Frontal cortex (tissue), 4 donors: ENCODE results near the gene MUC4. TPM values are rescaled to one million over a fixed set of nuclear protein-coding genes. Genes with fewer than 3 reads are reported as not detected.
"Not testable (repeated sequence)": the region's sequence is repeated elsewhere in the genome, so short reads cannot be mapped to it uniquely, and the experiment has no call there.

ENCODE experiments used
- DNase-seq, 2 donors: peaks; one replicate each; pipeline ENCODE4 v3.0.0; 2012; ENCODE audit warnings: low spot score in 2 of 2
- FAIRE-seq: peaks from 2 replicates; lab custom pipeline; 2012; peaks lifted over from hg19 to GRCh38; lab: Jason Lieb, UNC
- total RNA-seq: library from RNA; depleted of rRNA; stranded (reverse); fragments of >200 nt; gene quantifications from one replicate; pipeline ENCODE4 v1.2.3, GENCODE V29; 2014
- donor health status: control.
- donor health status: control.
- donor health status: control.

The MUC4 gene
- total RNA-seq, 1 donor from 2014 or later, result 0.41 TPM

GRCh38 chr3:195815169-195815771, 3.5 kb upstream of the MUC4 start:
- FAIRE-seq (no peak), DNase-seq (no peak)

- no peak for DNase-seq
- FAIRE-seq, result no peak
Measured at GRCh38 chr3:195813916-195814640, 2.3 kb upstream of the MUC4 start.

- DNase-seq (no peak), FAIRE-seq (no peak)
Measured at GRCh38 chr3:195812366-195812765, 637 bp upstream of the MUC4 start.

GRCh38 chr3:195810455-195810845, 1.3 kb downstream of the MUC4 start:
- DNase-seq (no peak), FAIRE-seq (no peak)

DNA sequence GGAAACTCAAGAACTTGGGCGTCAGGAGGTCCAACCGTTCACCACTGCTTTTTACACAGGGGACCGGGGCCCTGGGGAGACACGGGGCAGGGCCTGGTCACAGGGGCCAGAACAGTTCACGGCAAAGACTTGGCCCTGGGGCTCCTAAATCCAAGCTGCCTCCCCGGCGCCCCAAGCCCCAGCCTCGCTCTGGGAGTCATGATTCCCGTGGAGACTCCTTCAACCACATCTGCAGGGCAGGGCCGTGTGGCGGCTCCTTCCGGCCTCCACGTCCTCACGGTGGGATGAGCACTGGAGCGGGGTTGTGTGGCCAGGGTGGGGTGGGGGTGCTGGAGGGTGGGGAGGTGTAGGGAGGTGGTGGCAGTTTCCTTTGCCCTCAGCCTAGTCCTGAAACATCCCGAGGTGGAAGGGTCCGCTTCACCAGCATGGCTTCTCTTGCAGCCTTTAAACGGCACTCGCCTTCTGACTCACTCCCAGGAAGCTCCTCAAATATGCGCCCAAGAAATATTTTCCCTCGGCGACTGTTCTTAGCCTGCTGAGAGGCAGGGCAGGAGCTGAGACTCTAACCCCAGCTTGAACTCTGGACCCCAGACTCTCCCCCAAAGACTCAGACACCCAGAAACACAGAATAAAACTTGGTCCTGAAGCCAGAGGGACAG, 1.8 kb downstream of the MUC4 start:
- FAIRE-seq, result no peak
- no peak for DNase-seq

- DNase-seq (no peak), FAIRE-seq (no peak)
Measured at GRCh38 chr3:195809291-195809785, 2.4 kb downstream of the MUC4 start.

DNA sequence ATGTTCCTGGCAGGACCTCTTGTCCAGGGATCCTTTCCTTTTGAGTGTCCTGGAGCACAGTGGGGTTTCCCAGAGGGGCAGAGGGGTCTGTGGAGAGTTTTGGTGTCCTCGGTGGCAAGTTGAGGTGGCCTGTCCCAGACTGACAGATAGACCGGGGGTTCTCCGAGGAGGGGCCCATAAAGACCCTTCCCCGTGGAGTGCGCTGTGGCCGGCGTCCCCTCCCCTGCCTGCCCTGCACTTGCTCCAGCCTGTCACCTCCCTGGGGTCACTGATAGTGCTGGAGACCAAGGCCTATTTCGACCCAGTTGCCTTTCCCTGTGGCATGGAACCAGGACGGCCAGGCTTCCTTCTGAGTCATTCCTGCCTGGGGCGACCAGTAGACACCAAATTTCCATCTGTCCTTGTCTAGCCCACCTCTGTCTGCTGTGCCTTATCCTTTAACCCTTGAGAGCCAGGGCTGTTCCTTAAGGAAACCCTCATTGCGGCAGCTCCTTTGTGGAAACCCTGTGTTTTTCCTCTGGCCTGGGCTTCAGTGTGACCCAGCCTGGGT, 2.9 kb downstream of the MUC4 start:
- no peak for DNase-seq
- no peak for FAIRE-seq

- FAIRE-seq, result no peak
- DNase-seq, result no peak
Measured at GRCh38 chr3:195807681-195808121, 4.0 kb downstream of the MUC4 start.

DNA sequence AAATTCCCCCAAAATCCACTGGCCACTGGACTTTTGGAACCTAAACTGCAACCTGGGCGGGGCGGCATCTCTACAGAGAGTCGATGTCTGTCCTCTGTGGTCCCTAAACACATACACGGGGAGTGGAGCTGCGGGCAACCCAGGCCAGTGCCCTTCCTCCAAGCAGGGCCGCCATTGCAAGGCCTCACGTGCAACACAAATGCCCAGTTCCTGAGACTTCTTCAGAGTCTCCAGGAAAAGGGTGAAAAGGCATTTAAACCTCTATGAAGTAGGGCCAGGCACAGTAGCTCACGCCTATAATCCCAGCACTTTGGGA, 4.9 kb downstream of the MUC4 start:
- FAIRE-seq (no peak), DNase-seq (no peak)

DNA sequence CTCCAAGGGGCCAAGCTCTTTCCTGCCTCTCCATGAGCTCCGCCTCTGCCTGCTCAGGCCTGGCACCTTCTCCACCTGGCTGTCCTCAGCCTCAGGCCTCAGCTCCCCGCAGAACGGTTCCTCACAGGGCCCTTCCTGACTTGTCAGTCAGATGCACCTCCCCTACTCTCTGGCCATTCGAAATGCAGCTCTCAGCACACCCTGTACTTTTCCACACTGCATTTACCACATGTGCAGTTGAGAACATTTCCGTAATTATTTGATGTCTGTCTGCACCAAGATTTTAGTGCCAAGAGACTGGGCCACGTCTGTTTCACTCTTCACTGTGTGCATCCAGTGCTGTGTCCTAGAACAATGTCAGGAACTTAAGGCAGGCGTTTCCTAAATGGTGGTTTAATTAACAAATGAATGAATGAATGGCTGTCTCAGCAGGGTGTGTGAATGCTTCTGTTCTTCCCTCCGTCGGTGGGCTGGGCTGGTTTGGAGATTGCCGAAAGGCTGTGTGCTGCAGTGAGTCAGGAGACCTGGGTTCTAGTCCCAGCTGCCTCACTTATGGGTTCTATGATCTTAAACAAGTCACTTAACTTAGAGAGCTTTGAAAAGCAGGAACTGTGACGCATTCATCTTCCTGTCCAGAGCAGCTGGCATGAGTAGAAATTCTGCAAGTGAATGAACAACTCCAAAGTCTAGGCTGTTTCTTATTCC, 5.4 kb downstream of the MUC4 start:
- DNase-seq (no peak), FAIRE-seq (no peak)

DNA sequence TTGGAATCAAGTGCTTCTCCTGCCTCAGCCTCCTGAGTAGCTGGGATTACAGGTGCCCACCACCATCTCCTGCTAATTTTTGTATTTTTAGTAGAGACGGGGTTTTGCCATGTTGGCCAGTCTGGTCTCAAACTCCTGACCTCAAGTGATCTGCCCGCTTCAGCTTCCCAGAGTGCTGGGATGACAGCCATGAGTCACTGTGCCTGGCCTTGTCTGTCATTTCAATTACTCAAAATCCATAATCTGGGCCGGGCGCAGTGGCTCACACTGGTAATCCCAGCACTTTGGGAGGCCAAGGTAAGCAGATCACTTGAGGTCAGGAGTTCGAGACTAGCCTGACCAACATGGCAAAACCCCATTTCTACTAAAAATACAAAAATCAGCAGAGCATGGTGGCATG, 6.1 kb downstream of the MUC4 start:
- not testable (repeated sequence) for DNase-seq, FAIRE-seq

DNA sequence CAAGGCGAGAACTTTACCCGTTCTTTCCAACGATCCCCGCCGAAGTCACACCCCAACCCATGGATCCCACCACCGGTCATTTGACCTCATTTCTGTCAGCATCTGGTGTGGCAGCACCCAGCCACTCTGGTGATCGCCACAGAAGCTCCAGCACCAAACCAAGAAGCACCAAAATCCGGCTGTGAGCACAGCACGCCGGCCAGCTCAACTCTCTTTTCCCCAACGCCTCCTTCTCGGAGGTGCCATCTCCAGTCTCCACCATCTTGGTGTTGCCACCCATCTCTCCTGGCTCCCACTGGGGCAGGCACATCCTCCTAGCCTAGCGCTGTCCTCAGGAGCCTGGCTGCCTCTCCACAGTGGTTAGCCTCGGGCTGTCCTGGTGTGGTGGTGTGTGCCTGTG, 6.5 kb downstream of the MUC4 start:
- no peak for DNase-seq
- FAIRE-seq, result no peak

DNA sequence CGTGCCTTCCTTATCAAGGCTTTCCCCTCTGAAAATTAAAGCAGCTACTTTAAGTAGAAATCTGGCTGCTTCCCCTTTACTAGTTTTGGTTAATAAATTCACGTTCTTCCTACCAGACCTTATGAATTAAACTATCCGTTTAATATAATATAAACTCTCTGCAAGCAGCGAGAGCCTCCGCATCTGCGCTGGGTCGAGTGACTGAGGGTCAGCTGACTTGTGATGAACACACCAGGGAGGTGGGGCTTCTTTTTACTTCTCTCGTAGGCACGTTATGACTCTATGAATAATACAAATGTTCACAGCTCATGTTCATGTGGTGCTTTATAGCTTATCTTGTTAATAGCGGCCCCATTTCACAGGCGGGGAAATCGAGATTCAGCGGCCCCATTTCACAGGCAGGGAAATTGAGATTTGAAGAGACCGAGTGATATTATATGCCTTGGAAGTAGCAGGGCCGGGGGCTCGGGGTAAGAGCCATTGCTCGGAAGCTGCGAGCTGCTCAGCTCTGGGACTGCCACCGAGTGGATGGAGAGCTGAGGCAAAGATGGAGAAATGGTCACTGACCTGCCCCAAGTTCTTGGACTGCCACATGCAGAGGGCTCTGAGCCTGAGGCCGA, 8.3 kb downstream of the MUC4 start:
- FAIRE-seq (no peak), DNase-seq (no peak)

DNA sequence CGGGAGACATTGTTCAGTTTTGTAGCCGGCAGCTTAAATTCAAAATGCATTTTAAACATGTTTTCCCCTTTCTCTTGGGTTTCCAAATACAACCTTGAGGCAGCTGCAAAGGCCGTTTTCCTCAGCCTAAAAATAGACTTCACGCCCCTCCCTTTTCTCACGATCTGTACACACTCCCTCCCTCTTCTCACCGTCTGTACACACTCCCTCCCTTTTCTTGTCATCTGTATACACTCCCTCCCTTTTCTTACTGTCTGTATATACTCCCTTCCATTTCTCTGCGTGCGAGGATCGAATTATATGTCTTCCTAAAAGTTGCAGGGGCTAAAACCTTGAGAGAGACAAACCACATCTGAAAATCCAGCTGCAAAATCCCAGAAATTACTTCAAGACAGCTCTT, 8.9 kb downstream of the MUC4 start:
- no peak for DNase-seq
- FAIRE-seq, result no peak

DNA sequence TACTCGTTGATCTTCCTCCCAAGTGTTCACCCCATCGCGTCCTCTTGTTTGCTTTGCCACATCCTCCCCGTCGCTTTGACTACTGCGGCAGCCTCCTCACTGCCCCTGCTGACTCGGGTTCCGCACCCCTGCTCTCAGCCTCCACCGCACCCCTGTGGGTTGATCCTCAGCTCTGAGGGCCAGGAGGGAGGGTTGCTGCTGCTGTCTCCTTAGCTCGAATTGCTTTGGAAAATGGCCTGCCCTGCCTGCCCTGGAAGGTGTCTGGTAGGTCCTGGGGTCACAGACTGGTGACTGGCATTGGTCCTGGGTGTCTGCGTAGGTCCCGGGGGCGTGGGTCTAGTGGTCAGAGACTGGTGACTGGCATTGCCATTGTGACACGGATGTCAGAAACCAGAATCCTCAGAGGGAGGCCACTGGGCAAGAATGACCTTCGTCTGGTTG, 9.4 kb downstream of the MUC4 start:
- FAIRE-seq, result no peak

GRCh38 chr3:195801251-195802183, 10.2 kb downstream of the MUC4 start:
- DNase-seq, result no peak
- no peak for FAIRE-seq

More for the DNA sequence above, 9.4 kb downstream of the MUC4 start:
- no peak for DNase-seq

GRCh38 chr3:195800240-195800639, 11.5 kb downstream of the MUC4 start:
- FAIRE-seq, result no peak
- no peak for DNase-seq

- FAIRE-seq (no peak), DNase-seq (no peak)
Measured at GRCh38 chr3:195796795-195797194, 14.9 kb downstream of the MUC4 start.

DNA sequence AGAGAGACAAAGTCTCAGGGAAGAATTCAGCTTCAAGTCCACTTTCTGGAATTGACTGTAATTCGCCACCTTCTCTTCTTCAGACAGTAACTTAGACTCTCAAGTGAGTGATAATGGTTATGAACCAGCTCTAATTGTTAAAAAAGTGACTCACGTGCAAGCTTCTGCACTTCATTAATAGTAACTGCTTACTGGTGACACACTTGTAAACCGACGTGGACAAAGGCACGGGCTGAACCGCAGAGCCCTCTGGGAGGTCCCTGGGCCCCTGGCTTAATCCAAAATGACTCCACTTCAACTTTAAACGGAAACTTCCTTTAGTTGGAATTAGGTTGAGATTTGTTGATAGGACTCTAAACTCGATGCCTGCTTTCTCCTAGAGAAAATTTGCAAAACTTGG, 17.0 kb downstream of the MUC4 start:
- DNase-seq (no peak), FAIRE-seq (no peak)
